K562 (cell line): Measurements from ENCODE around the gene MYO10. TPM values are rescaled to one million over a fixed set of nuclear protein-coding genes. Genes with fewer than 3 reads are reported as not detected.

Source experiments
- ATAC-seq: fragments of 200-7000 bp; cut with Tn5 transposase; 3 replicates; pipeline ENCODE4 v1.9.1; 2020; ENCODE audit warnings: moderate library complexity
- BruUV-seq: library from RNA; stranded (reverse); fragments of 400-500 nt; replicated peaks from 2 replicates; lab custom pipeline; 2021; lab: Mats Ljungman, UMichigan
- CTCF ChIA-PET: fragments of 300-600 bp; formaldehyde crosslinking; extraction: SDS; loops from one replicate; lab custom pipeline; 2021; ENCODE audit warnings: low intra/inter-chr PET ratio; lab: Yijun Ruan, JAX
- POLR2A ChIA-PET: fragments of 300-600, 350-650 bp; sonication (Branson Sonifier 250); formaldehyde crosslinking; extraction: SDS; loops from one replicate; lab custom pipeline; 2021; ENCODE audit warnings: antibody characterized with exemption, inconsistent platforms; lab: Yijun Ruan, JAX
- DNase-seq, 4 experiments: peaks; one replicate each; pipeline versions ENCODE4 v3.0.0 to v3.0.0-alpha.2; 2011 to 2018; ENCODE audit warnings: low spot score in 3 of 4, mixed read lengths in 3 of 4; ENCODE audit errors: extremely low read depth in 1 of 4
- FAIRE-seq: peaks from 2 replicates; lab custom pipeline; 2011; peaks lifted over from hg19 to GRCh38; lab: Jason Lieb, UNC
- H2AFZ ChIP-seq: 2 replicates; pipeline ENCODE4 v1.6.0; 2011; ENCODE audit warnings: low read depth, low read length, control low read depth, inconsistent platforms
- H3K27ac ChIP-seq: fragments of 200-600 bp; 3 replicates; pipeline ENCODE4 v1.8.0; 2011; ENCODE audit warnings: low read depth, mild to moderate bottlenecking, control low read depth, inconsistent platforms, low read length, moderate library complexity, mixed read lengths; ENCODE audit errors: extremely low read depth
- H3K27me3 ChIP-seq, 2 experiments: fragments of 300-600 bp in 1 of 2; 2 replicates in 1 of 2; 3 replicates in 1 of 2; pipeline versions ENCODE4 v1.6.0 to v1.8.0; 2011; ENCODE audit warnings: inconsistent platforms in 2 of 2, low read length in 2 of 2, mild to moderate bottlenecking in 1 of 2, mixed read lengths in 1 of 2, moderate library complexity in 1 of 2; ENCODE audit not compliant: control insufficient read depth in 2 of 2, insufficient read depth in 2 of 2
- H3K36me3 ChIP-seq: fragments of 300-600 bp; 3 replicates; pipeline ENCODE4 v1.8.0; 2011; ENCODE audit warnings: mild to moderate bottlenecking, low read length, inconsistent platforms; ENCODE audit not compliant: control insufficient read depth, insufficient read depth
- H3K4me1 ChIP-seq, 2 experiments: fragments of 200-600 bp in 1 of 2; replicated peaks in 1 of 2; 2 replicates in 1 of 2; 3 replicates in 1 of 2; pipeline versions ENCODE4 v1.5.1 to v1.8.0; 2011; ENCODE audit warnings: inconsistent platforms in 2 of 2, low read length in 2 of 2, mild to moderate bottlenecking in 1 of 2, mixed read lengths in 1 of 2, moderate library complexity in 1 of 2; ENCODE audit not compliant: control insufficient read depth in 2 of 2, insufficient read depth in 2 of 2
- H3K4me2 ChIP-seq: 2 replicates; pipeline ENCODE4 v1.6.1; 2011; ENCODE audit warnings: low read length, control low read depth, inconsistent platforms, mixed read lengths; ENCODE audit not compliant: insufficient read depth
- H3K4me3 ChIP-seq: fragments of 200-600 bp; sonication (generic), shearing (Covaris generic); 2 replicates; pipeline ENCODE4 v1.5.1; 2016; ENCODE audit warnings: control low read depth, inconsistent platforms
- H3K79me2 ChIP-seq: fragments of 200-600 bp; 3 replicates; pipeline ENCODE4 v1.8.0; 2011; ENCODE audit warnings: low read length, inconsistent platforms; ENCODE audit not compliant: control insufficient read depth, insufficient read depth
- H3K9ac ChIP-seq, 2 experiments: 2 replicates each; pipeline versions ENCODE4 v1.6.0 to v1.6.1; 2011; ENCODE audit warnings: low read depth in 2 of 2, low read length in 2 of 2, control low read depth in 1 of 2, inconsistent platforms in 1 of 2, mild to moderate bottlenecking in 1 of 2, mixed read lengths in 1 of 2; ENCODE audit not compliant: insufficient read depth in 1 of 2
- H3K9me1 ChIP-seq: one replicate; pipeline ENCODE4 v1.6.0; 2011; ENCODE audit warnings: inconsistent platforms, mild to moderate bottlenecking, low read length, moderate library complexity; ENCODE audit not compliant: control insufficient read depth, insufficient read depth
- H3K9me3 ChIP-seq: replicated peaks from 2 replicates; pipeline ENCODE4 v1.5.1; 2011; ENCODE audit warnings: low read depth, low read length, inconsistent platforms; ENCODE audit not compliant: control insufficient read depth, insufficient read depth
- H4K20me1 ChIP-seq: replicated peaks from 2 replicates; pipeline ENCODE4 v1.6.1; 2011; ENCODE audit warnings: low read length, inconsistent platforms, mixed read lengths; ENCODE audit not compliant: control insufficient read depth, insufficient read depth
- EHMT2 ChIP-seq: fragments of 450-650 bp; IDR thresholded peaks from 2 replicates; pipeline ENCODE4 v1.6.1; 2018; ENCODE audit warnings: antibody characterized with exemption
- ELK3 ChIP-seq: fragments of 450-650 bp; formaldehyde crosslinking; IDR thresholded peaks from 2 replicates; pipeline ENCODE4 v1.4.0; 2020; ENCODE audit warnings: mild to moderate bottlenecking
- IFI16 ChIP-seq: fragments of 250-450 bp; sonication (Bioruptor Pico); IDR thresholded peaks from 2 replicates; pipeline ENCODE4 v2.1.2; 2022; ENCODE audit warnings: mild to moderate bottlenecking, inconsistent platforms
- MEIS2 ChIP-seq: fragments of 450-650 bp; IDR thresholded peaks from 2 replicates; pipeline ENCODE4 v1.6.1; 2014; ENCODE audit warnings: mild to moderate bottlenecking; ENCODE audit not compliant: partially characterized antibody
- MYC ChIP-seq, 2 experiments: fragments of 250-450 bp in 1 of 2; sonication (Bioruptor Pico) in 1 of 2; IDR thresholded peaks; 2 replicates each; pipeline versions ENCODE4 v1.5.1 to v1.6.1; 2012 to 2021; ENCODE audit warnings: low read depth in 2 of 2, borderline replicate concordance in 1 of 2, improper control_type of control experiment in 1 of 2, low read length in 1 of 2, mild to moderate bottlenecking in 1 of 2, moderate library complexity in 1 of 2
- NR4A1 ChIP-seq, 2 experiments: fragments of 250-450 bp in 1 of 2; fragments of 450-650 bp in 1 of 2; sonication (Bioruptor Pico) in 1 of 2; IDR thresholded peaks; 2 replicates each; pipeline versions ENCODE4 v1.4.0 to v1.6.1; 2016 to 2020; ENCODE audit warnings: mild to moderate bottlenecking in 2 of 2, missing compliant biosample characterization in 1 of 2, missing genetic modification characterization in 1 of 2, moderate library complexity in 1 of 2
- POLR2A ChIP-seq: fragments of 450-650 bp; conservative IDR thresholded peaks from 2 replicates; pipeline ENCODE4 v1.6.1; 2016
- WGBS: fragments of 100-300 bp; shearing (Covaris generic); methylation state at CpG from one replicate; pipeline ENCODE4 v1.1.6; 2016; ENCODE audit warnings: low coverage, mixed read lengths; ENCODE audit not compliant: insufficient coverage; ENCODE audit errors: missing lambda C conversion rate; 5-methylcytosine and 5-hydroxymethylcytosine counted together
- in situ Hi-C: fragments of 300-500 bp; cut with MboI; formaldehyde crosslinking; loops from 4 replicates; pipeline ENCODE4 v1.15.0; 2018; ENCODE audit warnings: inconsistent platforms, mixed read lengths
- intact Hi-C: fragments of 100-400 bp; cut with micrococcal nuclease; formaldehyde crosslinking; loops from 2 replicates; pipeline ENCODE4 v1.14.2; 2022
- polyA plus RNA-seq, 8 experiments: library from polyadenylated mRNA; depleted of rRNA in 4 of 8; stranded (reverse) in 5 of 8; unstranded in 3 of 8; fragments of >200 nt; fragmentation: Nextera tagmentation in 2 of 8; fragmentation: Illumina TruSeq in 1 of 8; extraction: Ambion mirVana in 2 of 8; extraction: Trizol in 1 of 8; gene quantifications; 2 replicates each; pipeline versions ENCODE4 v1.2.1 to v1.2.3, GENCODE V29; 2011 to 2014; ENCODE audit warnings: inconsistent platforms in 1 of 8, missing spikeins in 1 of 8
- total RNA-seq, 7 experiments: library from RNA; depleted of rRNA in 6 of 7; stranded (reverse); fragments of >200 nt in 6 of 7; fragmentation: Illumina TruSeq in 2 of 7; extraction: Trizol in 2 of 7; gene quantifications; 2 replicates each; pipeline versions ENCODE4 v1.2.1 to v1.2.3, GENCODE V29; 2011 to 2021; ENCODE audit warnings: low replicate concordance in 1 of 7

Gene MYO10
- total and polyA plus RNA-seq, 9 of the 15 experiments (the other 6 are each of a cell fraction or from before 2014, with no cell fraction given) = 0.04 to 0.24 TPM; not detected in 7

- H3K27me3 ChIP-seq = peaks cover 3 to 8% of the 10 kb centered on the region in 2 experiments; a peak in 2 of 5 replicates
- no peaks in the 10 kb centered on the region for H3K4me1 ChIP-seq
- H3K27ac ChIP-seq = no peak overlapping the region
- no peak overlapping the region for H3K9ac ChIP-seq
- no peaks in the 10 kb centered on the region for H4K20me1 ChIP-seq
- DNase-seq (no peak), FAIRE-seq (no peak), ATAC-seq (no peak)
- H3K36me3 ChIP-seq = no peaks in the 10 kb centered on the region
- WGBS = 8% methylated on average over 7 of the region's 7 CpGs
- POLR2A ChIA-PET = no interaction called here
- BruUV-seq = no TSS peak
- H3K79me2 ChIP-seq = no peaks in the 10 kb centered on the region
- no peak overlapping the region for H3K4me2 ChIP-seq
- H2AFZ ChIP-seq = no peak overlapping the region
- H3K4me3 ChIP-seq = no peak overlapping the region
- TF ChIP-seq MEIS2 = no peak
- TF ChIP-seq POLR2A = no peak
- no peak for TF ChIP-seq EHMT2
- TF ChIP-seq NR4A1 (CRISPR knock-in tag; IDR thresholded peaks at IDR 0.05) = no peak
- no peak for TF ChIP-seq NR4A1 (tag; IDR thresholded peaks at IDR 0.05)
- TF ChIP-seq IFI16 (CRISPR knock-in tag) = no peak
- no peak for TF ChIP-seq ELK3 (CRISPR knock-in tag)
- no peak for TF ChIP-seq MYC (IDR thresholded peaks at IDR 0.05; ENCODE audit: low read depth, low read length)
- TF ChIP-seq MYC (CRISPR knock-in tag; IDR thresholded peaks at IDR 0.05; ENCODE audit: borderline replicate concordance, low read depth) = no peak
- no peaks in the 10 kb centered on the region for H3K9me1 ChIP-seq
- intact Hi-C loops (no loop called here), in situ Hi-C loops (no loop called here)
- H3K9me3 ChIP-seq = no peaks in the 10 kb centered on the region
- CTCF ChIA-PET = no interaction called here
These were observed 179.4 kb downstream of the MYO10 start for GRCh38 chr5:16756692-16757091.
